ENCODE measurements around the gene YAF2.

- TF ChIP-seq CTCF (IDR thresholded peaks at IDR 0.05 in 8 of 11, conservative IDR thresholded peaks at IDR 0.05 in 3 of 11), result no peak
- TF ChIP-seq POLR2A (IDR thresholded peaks at IDR 0.05), result no peak
These were observed at the start of gene YAF2 for GRCh38 chr12:42238240-42239140.
